GM10248 (cell line): Measurements from ENCODE around the gene ENTHD1.

Experiments used
- CTCF ChIA-PET: fragments of 300-600 bp; sonication (Branson Sonifier 250); formaldehyde crosslinking; extraction: SDS; loops from one replicate; lab custom pipeline; 2021; ENCODE audit warnings: antibody characterized with exemption; lab: Yijun Ruan, JAX
- POLR2A ChIA-PET: fragments of 350-650 bp; sonication (Branson Sonifier 250); formaldehyde crosslinking; extraction: SDS; loops from one replicate; lab custom pipeline; 2020; ENCODE audit warnings: antibody characterized with exemption; lab: Yijun Ruan, JAX
- DNase-seq: peaks from one replicate; pipeline ENCODE4 v3.0.0; 2012; ENCODE audit errors: extremely low spot score
- TF ChIP-seq, protein P1 (sequence below): IDR thresholded peaks from 2 replicates; pipeline ENCODE4 v1.5.1; 2012; ENCODE audit warnings: mild to moderate bottlenecking, low read depth; ENCODE audit errors: extremely low read depth, missing control alignments, control extremely low read depth

Gene ENTHD1

DNA sequence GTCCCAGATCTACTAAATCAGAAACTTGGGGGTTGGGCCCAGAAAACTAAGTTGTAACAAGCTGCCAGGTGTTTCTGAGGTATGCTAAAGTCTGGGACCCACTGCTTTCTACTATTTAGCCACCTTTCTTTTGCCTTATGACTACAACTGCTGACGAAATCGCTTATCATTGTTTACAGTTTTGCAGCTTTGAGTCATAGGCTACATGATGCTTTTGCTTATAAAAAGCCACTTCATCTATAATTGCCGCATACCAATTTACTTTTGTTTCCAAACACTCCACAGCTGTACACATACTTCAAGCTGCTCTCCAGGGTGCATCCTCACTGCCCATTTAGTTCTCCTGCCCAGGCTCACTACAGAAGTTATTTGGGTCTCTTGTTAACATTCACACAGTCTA is 144.7 kb downstream of the ENTHD1 start:
- no peak for DNase-seq
- CTCF ChIA-PET = interaction anchor here (0.9 to 1.5 kb wide), 3 partner anchors 10 to 47 kb away, joined by 3 read pairs; no protein-coding TSS in a partner anchor
- TF ChIP-seq, protein P1, sequence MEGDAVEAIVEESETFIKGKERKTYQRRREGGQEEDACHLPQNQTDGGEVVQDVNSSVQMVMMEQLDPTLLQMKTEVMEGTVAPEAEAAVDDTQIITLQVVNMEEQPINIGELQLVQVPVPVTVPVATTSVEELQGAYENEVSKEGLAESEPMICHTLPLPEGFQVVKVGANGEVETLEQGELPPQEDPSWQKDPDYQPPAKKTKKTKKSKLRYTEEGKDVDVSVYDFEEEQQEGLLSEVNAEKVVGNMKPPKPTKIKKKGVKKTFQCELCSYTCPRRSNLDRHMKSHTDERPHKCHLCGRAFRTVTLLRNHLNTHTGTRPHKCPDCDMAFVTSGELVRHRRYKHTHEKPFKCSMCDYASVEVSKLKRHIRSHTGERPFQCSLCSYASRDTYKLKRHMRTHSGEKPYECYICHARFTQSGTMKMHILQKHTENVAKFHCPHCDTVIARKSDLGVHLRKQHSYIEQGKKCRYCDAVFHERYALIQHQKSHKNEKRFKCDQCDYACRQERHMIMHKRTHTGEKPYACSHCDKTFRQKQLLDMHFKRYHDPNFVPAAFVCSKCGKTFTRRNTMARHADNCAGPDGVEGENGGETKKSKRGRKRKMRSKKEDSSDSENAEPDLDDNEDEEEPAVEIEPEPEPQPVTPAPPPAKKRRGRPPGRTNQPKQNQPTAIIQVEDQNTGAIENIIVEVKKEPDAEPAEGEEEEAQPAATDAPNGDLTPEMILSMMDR = no peak
- POLR2A ChIA-PET = no interaction called here

- ChIA-PET POLR2A (no interaction called here), CTCF (no interaction called here)
- no peak for DNase-seq
Observed at GRCh38 chr22:39746600-39747262, 146.8 kb downstream of the ENTHD1 start.

GRCh38 chr22:39745789-39746188 is 147.8 kb downstream of the ENTHD1 start:
- no peak for DNase-seq
- ChIA-PET CTCF (no interaction called here), POLR2A (no interaction called here)
- TF ChIP-seq, protein P1 = no peak

More at GRCh38 chr22:39746600-39747262, 146.8 kb downstream of the ENTHD1 start:
- TF ChIP-seq, protein P1 = no peak

- ChIA-PET POLR2A (no interaction called here), CTCF (interaction anchor here (0.6 kb wide), 1 partner anchor 207 kb away, joined by 3 read pairs; no protein-coding TSS in a partner anchor)
Observed at GRCh38 chr22:39744353-39744752, 149.2 kb downstream of the ENTHD1 start.

GRCh38 chr22:39743935-39744334 is 149.6 kb downstream of the ENTHD1 start:
- TF ChIP-seq, protein P1 = no peak
- ChIA-PET CTCF (interaction anchor here (0.6 kb wide), 1 partner anchor 208 kb away, joined by 3 read pairs; no protein-coding TSS in a partner anchor), POLR2A (no interaction called here)

More at GRCh38 chr22:39744353-39744752, 149.2 kb downstream of the ENTHD1 start:
- TF ChIP-seq, protein P1 = no peak
- no peak for DNase-seq

GRCh38 chr22:39739338-39740027 is 154.1 kb downstream of the ENTHD1 start:
- POLR2A ChIA-PET = no interaction called here
- CTCF ChIA-PET = interaction anchor here (1.2 to 1.6 kb wide), 5 partner anchors 9 to 17 kb away, joined by 3 to 4 read pairs (median 3); no protein-coding TSS in a partner anchor
- DNase-seq = no peak
- TF ChIP-seq, protein P1 = no peak

More at GRCh38 chr22:39743935-39744334, 149.6 kb downstream of the ENTHD1 start:
- no peak for DNase-seq
